ENCODE measurements around the gene CAMK1D.
"Not testable (repeated sequence)": the region's sequence is repeated elsewhere in the genome, so short reads cannot be mapped to it uniquely, and the experiment has no call there.

CAMK1D gene

DNA sequence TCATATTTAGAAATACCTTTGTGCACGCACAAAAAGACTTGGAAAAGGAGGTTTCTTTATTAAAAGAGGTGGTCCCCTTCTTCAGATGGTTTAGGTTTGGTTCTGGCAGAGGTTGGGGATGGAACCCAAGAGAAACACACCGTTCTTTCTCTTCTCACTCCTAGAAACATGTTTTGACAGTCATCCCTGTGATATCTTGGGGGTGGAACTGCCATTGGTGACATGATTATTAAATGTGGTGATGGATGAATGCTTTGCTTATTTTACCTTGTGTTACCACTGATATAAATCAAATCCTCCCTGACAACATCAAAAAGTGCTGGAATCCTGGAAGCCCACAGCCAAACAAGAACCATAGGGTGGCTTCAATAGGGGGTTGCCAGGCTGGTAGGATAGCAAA lies 505.6 kb downstream of the CAMK1D start:
- DNase-seq (ENCODE audit: low read depth): no peak

DNA sequence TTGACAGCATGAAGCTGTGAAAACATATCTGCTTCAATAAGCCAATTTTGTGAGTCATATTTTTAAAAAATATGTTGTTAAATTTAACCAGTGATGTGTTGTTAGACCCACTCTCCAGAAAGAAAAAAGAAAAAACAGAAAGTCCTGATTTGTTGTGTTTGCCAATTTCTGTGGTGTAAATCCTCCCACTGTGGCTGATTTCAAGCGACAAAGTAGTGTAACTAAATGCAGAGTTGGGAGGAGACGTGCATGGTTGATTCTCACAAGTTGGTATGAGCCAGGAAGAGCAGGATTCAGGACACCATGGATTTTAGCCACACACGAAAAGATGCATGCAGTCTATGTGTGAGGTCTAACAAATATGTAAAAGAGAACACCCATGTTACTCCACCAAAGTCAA lies 513.1 kb downstream of the CAMK1D start:
- DNase-seq (ENCODE audit: low read depth): no peak

GRCh38 chr10:12865515-12865914 lies 516.2 kb downstream of the CAMK1D start:
- DNase-seq (ENCODE audit: low read depth): not testable (repeated sequence)

- no peak for DNase-seq (ENCODE audit: low read depth)
Observed at GRCh38 chr10:12868229-12868628, 518.9 kb downstream of the CAMK1D start.

DNA sequence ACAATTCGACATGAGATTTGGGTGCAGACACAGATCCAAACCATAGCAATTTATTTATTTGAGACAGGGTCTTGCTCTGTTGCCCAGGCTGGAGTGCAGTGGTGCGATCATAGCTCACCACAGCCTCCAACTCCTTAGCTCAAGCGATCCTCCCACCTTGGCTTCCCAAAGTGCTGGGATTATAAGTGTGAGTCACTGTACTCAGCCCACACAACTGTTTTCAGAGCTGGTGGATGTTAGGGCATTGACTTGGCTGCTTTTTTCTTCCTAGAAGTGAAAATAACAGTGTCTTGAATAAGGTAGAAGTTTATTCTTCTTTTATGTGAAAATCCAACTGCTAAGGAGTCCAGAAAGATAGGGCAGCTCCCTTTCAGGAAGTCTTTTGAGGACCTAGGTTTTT lies 520.1 kb downstream of the CAMK1D start:
- no peak for DNase-seq (ENCODE audit: low read depth)

DNA sequence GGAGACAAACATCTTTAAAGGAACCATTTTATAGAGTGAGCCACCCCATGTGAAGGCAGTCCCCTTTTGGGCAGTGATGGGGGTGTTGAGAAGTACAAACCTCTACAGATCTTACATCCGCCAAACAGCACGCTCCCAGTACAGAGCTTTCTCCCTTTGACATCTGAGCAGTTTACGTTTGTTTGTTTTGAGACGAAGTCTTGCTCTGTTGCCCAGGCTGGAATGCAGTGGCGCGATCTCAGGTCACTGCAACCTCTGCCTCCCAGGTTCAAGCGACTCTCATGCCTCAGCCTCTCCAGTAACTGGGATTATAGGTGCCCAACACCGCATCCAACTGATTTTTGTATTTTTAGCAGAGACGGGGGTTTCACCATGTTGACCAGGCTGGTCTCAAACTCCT lies 523.2 kb downstream of the CAMK1D start:
- DNase-seq (ENCODE audit: low read depth): no peak

GRCh38 chr10:12873172-12873571 lies 523.8 kb downstream of the CAMK1D start:
- no peak for DNase-seq (ENCODE audit: low read depth)

DNA sequence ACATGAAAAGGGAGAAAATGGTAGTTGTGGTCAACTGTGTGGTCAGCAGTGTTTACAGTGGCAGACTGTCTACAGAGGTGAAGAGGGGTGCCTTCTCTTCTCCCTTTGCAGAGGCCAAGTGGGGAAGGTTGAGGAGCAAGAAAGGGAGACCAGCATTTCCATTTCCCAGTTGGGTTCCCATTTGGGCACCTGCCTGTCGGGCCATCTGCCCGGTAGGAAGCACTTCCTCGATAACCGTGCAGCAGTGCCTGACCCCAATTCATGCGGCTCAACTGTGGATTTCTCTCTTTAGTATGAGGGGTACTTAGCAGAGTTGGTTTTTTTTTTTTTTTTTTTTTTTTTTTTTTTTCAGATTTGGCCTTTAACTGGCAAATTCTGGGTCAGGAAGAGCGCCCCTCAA lies 525.2 kb downstream of the CAMK1D start:
- DNase-seq (ENCODE audit: low read depth): no peak

GRCh38 chr10:12875100-12875499 lies 525.8 kb downstream of the CAMK1D start:
- no peak for DNase-seq (ENCODE audit: low read depth)

GRCh38 chr10:12876266-12876665 lies 526.9 kb downstream of the CAMK1D start:
- no peak for DNase-seq (ENCODE audit: low read depth)

DNA sequence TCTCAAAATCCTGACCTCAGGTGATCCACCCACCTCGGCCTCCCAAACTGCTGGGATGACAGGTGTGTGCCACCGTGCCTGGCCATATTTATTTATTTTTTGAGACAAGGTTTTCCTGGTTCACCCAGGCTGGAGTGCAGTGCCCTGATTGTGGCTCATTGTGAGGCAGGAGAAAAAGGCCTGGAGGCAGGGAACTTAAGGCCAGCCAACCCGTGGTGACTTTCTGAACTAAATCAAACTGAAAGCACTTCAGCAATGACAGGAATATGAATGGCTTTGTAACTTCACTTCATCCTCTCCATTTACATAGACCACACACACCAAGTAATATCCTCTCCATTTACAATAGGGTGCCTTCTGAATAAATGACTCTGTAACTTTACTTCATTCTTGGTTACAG lies 527.8 kb downstream of the CAMK1D start:
- DNase-seq (ENCODE audit: low read depth): no peak

GRCh38 chr10:12880423-12880822 lies 531.1 kb downstream of the CAMK1D start:
- DNase-seq (ENCODE audit: low read depth): no peak

DNA sequence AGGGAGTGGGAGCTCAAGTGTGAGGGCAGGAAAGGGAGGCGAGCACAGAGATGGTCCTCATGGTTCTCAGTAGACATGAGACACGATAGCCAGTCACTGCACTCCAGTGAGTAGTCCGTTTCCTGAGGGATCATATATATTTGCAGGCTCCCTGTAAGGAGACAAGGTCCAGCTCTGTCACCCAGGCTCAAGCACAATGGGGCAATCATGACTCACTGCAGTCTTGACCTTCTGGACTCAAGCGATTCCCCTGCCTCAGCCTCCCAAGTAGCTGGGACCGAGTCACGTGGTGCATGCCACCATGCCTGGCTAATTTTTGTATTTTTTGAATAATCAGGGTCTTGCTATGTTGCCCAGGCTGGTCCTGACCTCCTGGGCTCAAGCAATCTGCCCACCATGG lies 535.5 kb downstream of the CAMK1D start:
- DNase-seq (ENCODE audit: low read depth): no peak
